ENCODE data around the gene SLC35G6. TPM values are rescaled to one million over a fixed set of nuclear protein-coding genes. Genes with fewer than 3 reads are reported as not detected.
A peak's percentile ranks its signal among the peaks of the same experiment; 100 is the strongest.
"Not testable (repeated sequence)": the region's sequence is repeated elsewhere in the genome, so short reads cannot be mapped to it uniquely, and the experiment has no call there.

Gene SLC35G6
- polyA plus RNA-seq, 3 donors, result 0.20 to 0.67 (median 0.52) TPM

DNA sequence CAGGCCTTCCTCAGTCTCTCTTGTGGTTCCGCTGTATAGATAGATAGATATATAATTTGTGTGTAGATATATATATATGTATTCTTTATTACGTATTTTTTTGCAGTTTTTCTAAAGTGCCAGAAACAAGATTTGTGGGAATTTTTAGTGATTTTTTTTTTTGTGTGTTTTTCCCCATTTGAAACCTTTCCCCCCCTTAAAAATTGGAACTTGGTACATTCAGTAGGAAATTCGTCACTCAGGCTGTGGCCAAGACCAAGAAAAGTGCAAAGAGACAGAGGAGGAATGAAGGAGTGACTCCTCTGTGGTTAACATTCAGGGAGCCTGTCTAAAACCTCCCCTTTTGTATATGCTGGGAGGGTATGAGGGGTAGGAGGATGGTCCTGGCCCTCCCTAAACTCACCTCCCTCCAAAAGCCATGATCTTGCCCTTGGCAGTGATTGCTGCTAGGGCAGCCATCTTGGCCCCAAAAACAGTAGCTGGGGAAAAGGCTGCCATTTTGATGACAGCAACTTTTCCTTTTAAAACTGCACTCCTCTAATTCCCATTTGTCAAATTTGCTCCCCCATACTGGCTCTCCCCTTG lies 21.2 kb upstream of the SLC35G6 start:
- DNase-seq, result no peak

DNA sequence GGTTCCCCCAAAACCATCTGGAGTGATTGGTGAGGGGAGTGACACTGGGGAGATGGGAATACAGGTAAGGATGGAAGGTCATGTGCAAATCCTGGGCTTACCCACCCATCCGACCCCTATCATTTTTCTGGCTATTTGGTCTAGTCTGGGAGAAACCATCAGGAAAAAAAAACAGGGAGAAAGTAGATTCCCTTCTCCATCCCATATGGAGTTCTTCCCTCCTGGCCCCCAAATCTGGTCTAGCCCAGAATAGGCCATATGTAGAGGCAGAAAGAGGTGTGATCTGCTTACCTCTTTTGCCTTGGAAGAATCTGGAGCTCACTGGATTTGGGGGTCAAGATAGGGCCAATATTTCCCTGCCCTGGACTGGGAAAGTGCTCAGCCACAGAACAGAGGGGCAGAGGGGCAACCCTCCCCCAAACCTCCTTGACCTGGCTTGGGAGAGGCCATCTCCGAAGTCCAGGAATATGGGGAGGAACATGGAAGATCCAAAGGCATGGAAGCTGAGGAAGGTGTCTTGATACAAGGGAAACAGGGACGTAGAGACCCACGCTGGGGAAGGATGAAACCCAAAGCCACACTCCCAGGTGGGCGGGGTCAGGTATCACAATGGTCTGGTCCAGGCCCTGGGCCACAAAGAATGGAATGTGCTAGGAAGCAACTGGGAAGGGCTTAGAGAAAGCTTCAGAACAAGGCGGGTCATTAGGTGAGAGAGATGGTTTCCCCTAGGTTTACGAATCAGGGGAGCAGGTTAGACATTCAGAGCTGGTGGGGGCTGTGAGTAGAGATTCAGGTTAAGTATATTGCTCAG lies 20.2 kb upstream of the SLC35G6 start:
- DNase-seq, result no peak

DNA sequence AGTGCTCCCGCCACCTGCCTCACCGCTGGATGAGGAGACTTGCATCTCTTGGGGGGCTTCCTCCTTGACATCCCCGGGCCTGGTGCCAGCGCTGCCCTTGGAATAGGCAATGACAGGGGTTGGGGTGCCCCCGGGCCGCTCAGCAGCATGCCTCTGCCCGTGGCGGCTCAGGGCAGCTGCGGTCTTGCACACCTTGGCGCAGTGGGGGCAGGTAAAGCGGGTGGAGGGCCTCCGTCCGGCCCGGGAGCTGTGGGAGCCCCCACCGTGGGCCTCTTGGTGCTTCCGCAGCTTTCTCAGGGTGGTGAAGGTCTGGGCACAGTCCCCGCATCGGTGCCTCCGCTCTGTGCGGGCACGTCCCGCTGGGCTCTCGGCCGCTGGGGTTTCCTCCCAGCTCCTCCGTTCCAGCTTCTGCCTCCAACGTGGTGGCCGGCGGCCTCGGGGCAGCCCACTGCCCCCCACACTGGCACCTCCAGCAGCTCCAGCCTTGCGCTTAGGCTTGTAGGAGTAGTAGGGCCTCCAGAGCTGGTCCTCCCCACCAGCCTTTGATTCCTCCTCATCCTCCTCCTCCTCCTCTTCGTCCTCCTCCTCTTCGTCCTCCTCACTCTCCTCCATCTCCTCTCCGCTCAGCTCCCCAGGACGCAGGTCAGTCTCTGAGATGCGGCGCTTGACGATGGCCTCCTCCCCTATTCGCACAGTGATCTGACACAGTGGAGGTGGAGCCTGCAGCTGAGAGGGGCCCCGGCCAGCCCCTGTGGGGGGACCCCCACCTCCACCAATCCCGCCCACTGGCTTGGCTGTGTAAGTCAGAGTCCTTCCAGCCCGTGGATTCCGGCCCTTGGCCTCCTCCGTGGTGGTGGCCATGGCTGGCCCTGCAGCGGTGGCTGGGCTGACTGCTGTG lies 18.5 kb upstream of the SLC35G6 start:
- DNase-seq, result no peak

DNA sequence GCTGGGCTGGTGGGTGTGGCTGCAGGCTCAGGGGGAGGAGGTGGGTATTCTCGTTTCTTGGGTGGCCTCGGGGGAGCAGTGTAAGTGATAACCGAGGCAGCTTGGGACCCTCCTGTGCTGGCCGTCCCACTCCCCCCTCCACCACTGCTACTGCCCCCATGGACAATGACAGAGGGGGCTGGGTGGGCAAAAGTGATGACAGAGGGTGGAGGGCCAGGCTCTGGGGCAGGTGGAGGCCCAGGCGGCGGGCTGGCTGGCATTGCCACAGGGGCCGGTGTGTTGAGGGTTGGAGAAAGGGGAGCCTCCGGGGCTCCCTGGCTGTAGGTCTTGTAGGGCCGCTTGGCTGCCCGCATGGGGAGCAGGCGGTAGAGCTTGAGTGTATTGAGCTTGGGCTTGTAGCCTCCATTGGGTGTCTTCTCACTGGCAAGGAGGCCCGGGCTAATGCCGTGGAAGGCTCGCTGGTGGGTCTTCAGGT lies 17.8 kb upstream of the SLC35G6 start:
- DNase-seq, result no peak

DNA sequence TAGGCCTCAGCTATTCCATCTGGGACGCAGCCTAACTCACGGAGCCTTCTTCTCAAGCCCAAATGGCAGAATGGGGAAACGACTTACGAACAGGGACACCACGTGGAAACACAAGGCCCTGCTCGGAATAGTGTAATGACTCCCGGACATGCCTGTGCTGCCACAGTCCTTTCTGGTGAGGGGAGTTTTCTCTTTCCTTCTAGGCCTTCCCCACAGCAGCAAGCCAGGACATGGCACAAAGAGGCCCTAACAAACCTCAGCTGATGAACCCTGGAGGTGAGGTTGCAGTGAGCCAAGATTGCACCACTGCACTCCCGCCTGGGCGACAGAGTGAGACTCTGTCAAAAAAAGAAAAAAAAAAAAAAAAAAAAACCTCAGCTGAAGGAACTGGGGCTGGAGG lies 17.2 kb upstream of the SLC35G6 start:
- no peak for DNase-seq

DNA sequence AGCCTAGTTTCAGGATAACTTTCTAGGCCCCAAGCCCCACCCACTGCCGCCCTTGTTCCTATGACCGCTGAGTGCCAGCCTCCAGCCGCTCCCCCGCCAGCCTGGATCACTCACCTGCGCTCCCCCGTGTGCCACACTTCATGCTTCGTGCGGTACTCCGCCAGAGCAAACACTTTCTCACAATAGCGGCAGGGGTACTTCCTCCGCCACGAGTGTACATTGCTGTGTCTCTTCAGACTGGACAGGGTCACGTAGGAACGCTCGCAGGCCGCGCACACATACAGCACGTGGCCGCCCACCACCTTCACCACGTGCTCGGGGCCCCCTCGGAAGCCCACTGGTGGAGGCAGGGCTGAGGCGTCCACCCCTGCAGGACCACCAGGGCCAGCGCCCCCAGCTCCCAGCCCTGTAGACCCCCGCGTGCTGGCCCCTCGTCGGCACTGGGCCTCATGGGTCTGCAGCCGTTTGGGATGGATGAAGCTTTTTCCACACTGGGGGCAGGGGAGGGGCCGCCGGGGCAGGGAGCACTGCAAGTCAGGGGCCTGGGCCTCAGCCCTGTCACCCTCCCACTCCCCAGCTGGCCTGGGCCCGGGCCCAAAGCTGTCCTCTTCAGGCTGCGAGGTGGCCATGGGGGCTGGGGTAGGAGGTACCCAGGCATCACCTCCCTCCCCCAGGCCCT lies 15.5 kb upstream of the SLC35G6 start:
- DNase-seq, result peak; percentile 46

DNA sequence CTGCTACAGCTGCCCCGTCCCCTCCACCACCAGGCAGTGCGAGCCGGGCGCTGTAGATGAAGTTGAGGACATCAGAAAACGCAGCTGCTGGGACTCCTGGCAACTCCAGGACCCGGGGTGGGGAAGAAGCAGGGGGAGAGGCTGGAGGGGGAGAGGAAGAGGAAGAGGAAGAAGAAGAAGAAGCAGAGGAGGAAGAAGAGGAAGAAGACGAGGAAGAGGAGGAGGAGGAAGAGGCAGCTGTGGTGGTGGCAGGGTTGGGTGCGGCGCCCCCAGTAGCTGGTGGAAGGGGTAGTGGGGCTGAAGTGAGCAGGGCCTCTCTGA lies 15.0 kb upstream of the SLC35G6 start:
- no peak for DNase-seq

DNA sequence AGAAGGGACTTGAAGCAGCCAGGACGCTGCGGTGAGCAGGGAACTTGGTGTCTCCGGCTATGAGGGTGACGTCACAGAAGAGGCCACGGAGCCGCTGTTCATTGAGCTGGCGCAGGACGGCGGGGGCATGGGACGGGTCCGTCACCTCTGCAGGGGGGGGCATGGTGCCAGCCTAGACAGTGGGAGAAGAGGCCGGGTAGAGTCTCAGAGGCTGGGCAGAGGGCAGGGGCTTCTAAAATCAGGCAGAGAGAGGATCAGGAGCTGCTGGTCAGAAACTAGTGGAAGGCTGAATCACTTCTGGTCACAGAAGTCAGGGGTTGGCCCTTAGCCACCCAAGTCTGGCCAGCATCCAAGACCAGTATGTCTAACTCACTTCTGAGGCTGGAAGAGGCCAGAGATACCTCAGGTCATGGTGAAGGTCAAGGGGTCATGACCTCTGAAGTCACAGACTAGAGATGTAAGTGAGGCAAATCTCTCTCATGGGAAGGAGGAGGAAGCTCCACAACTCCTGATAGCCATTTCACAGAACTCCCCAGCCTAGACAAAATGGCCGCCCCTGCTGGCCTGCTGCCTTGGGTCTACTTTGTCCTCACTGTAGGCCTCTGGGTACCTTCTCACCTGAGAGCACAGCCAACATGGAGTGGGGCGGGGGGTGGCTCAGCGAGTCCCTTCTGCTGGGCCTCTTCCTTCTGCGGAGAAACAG lies 14.5 kb upstream of the SLC35G6 start:
- no peak for DNase-seq

DNA sequence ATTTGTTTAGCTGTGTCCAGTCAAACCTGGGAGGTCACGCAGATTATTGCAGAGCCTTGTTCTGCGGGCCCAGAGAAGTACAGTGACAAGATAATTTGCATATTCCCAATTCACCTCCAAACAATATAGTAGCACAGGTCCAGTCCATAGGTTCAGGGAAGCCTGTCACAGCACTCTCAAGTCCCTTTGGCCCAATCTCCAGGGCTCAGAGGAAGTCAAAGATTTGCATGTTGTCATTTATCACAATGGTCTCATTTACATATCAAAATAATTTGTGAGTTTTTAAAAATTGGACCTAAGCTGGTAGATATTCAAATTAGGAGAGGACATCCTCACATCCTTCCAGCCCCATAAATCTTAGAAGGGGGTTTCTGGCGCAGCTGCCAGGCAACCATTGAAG lies 13.7 kb upstream of the SLC35G6 start:
- no peak for DNase-seq

DNA sequence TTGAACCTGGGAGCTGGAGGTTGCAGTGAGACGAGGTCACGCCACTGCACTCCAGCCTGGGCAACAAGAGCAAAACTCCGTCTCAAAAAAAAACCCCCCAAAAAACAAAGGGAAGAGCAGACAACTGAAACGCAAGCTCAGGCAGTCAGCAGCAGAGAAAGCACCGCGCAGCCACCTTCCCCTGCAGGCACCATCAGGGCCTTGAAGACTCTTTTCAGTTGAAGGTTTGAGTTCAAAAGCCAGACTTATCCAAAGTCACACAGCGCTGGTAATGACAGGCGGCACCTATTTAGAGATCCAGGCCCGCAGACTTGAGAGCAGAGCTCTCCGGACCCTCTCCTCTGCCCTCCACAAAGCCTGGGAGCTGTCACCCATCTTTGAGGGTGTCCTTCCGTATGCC lies 13.0 kb upstream of the SLC35G6 start:
- no peak for DNase-seq

DNA sequence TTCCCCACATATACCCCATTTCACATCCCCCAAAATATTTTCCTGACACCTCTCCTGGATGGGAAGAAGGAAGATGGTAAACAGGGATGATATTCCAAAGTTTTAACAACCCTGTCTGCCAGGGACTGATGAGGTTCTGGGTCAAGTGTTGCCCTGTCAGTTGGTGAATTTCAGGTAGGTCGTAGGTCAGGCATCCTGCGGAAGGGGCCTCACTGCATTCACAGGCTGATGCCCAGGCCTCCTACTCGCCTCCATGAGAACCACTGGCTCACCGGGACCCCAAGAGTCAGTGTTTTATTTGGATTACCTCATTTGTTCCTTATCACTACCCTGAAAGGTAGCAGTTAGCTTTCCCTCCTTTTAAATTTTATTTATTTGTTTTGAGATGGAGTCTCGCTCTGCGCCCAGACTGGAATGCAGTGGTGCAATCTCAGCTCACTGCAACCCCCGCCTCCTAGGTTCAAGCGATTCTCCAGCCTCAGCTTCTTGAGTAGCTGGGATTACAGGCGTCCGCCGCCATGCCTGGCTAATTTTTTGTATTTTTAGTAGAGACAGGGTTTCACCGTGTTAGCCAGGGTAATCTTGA lies 12.3 kb upstream of the SLC35G6 start:
- DNase-seq, result peak; percentile 42

DNA sequence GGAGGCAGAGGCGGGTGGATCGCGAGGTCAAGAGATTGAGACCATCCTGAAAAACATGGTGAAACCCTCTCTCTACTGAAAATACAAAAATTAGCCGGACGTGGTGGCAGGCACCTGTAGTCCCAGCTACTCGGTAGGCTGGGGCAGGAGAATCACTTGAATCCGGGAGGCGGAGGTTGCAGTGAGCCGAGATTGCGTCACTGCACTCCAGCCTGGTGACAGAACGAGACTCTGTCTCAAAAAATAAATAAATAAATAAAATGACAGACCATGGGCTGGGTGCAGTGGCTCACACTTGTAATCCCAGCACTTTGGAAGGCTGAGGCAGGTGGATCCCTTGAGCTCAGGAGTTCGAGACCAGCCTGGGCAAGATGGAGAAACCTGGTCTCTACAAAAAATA lies 11.4 kb upstream of the SLC35G6 start:
- DNase-seq, result not testable (repeated sequence)

DNA sequence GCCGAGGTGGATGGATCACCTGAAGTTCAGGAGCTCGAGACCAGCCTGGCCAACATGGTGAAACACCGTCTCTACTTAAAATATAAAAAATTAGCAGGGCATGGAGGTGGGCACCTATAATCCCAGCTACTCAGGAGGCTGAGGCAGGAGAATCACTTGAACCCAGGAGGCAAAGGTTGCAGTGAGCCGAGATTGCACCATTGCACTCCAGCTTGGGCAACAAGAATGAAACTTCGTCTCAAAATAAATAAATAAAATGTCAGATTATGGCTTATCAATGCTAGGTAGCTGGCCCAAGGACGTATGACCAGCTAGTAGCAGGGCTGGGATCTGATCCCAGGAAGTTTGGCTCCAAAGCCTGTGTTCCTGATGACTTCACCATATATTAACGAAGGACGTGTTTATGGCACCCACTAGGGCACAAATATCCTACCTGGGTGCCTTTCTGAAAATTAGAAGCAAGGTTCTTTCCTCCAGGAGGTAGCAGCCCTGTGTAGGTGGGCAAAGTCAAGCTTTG lies 10.7 kb upstream of the SLC35G6 start:
- DNase-seq, result not testable (repeated sequence)

DNA sequence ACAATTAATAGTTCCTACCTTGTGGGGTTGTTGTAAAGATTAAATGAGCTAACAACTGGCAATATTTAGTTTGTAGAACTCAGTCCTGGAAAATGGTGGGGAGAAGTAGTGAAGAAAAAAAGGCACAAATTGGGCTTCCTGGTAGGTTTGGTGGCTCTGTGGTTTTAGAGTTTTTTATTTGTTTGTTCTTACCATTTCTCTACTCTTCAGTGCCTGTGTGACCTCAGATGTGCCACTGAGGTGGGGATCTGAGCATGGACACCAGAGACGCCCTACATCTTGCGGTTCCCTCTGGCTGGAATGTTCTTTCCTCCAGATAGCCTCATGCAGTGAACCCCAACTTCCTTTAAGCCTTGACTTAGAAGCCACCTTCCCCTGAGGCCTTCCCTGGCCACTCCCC lies 9.5 kb upstream of the SLC35G6 start:
- no peak for DNase-seq

DNA sequence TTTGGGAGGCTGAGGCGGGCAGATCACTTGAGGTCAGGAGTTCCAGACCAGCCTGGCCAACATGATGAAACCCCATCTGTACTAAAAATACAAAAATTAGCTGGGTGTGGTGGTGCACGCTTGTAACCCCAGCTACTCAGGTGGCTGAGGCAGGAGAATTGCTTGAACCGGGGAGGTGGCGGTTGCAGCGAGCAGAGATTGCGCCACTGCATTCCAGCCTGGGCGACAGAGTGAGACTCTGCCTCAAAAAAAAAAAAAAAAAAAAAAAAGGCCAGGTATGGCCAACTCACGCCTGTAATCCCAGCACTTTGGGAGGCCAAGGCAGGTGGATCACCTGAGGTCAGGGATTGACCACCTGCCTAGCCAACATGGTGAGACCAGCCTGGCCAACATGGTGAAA lies 6.5 kb upstream of the SLC35G6 start:
- not testable (repeated sequence) for DNase-seq

DNA sequence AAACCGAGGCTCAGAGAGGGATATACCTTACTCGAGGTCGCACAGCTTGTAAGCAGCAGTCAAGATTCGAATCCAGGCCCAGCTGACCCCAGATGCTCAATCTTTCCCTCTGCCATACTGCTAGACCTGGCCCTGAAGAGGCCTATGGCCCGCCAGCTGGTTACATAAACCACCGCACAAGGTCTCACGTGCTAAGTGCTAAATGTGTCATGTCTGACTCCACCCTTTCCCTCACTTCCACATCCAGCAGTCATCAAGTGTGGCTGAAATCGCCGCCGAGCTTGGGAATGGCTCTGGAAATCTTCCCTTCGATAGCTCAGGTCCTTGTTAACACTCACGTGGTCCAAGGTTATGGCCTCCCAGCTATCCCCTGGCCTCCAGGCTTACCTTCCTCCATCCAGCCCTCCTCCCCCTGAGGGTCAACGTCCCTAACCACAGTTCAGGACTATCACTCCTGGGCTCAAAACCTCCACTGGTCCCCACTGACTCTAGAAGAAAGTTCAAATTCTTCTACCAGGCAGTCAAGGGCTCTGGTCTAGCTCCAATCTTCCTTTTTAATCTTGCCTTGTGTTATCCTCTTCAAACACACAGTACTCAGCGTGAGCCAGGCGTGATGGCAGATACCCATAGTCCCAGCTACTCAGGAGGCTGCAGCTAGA lies 5.4 kb upstream of the SLC35G6 start:
- no peak for DNase-seq

DNA sequence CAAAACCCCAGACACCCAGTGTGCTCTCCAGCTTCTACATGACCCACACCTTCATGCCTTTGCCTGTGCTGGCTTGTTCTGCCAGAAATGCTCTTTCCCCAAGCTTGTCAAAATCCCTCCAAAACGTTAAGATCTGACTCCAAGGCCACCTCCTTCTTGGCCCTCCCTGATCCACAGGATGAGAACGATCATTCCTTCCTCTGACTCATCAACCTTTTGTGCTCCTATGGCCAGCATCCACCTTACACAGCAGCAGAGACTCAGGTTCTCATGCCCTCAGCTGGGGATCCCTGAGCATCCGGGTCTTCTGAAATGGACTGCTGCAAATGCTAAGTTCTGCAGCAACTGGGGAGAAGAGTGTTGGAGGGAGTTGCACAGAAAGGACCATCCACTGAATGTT lies 4.8 kb upstream of the SLC35G6 start:
- DNase-seq, result no peak

DNA sequence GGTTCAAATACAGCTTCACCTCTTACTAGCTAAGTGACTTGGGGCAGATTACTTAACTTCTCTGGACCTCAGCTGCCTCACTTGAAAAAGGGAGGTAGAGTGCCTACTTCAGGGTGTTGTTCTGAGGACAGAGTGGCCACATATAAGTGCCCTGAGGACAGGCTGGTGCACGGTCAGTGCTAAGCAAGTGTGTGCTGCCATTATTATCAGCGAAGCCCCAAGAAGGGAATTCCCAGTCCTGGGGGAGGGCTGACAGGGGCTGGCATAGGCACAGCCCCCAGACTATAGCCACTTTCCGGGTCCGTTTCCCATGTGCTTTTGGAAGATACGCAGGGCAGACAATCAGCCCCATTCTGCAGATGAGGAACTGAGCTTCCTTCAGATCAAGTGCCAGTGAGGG lies 4.3 kb upstream of the SLC35G6 start:
- DNase-seq, result no peak

DNA sequence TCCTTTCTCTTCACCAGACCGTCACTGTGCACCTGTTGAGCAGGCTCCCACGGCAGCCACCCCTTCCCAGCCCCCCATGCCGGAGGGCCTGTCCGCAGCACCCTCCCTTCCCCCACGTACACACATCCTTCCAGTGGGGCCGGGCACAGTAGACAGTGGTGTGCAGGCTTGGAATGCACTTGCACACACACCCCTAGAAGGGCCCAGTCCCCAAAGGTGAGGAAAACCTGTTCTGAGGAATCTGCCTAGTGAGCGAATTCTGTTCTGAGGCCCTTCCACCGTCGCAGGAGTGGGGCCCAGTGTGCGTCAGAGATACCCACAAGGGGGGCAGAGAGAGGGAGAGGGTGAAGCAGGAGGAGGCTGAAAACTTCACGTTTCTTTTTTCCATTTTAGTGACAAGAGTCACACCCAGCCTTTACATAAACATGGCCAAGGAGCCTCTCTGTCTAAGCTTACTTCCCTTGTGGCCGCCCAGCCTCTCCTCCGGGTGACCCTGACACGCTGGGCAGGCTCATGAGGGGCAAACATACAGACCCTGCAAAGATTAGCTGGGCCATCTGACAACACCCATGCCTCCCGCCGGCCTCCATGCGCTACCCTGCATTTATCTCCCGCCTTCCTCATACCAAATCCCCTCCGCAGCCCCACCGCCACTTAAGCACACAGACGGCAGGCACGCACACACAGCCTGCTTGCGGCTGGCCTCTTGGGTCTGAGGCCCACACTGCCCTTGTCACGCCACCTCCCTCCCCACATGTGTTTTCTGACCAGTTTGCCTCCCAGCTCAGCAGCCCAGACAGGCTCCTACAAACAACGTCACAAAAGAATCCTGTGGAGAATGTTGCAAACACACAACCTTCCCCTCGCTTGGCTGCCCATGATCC lies 3.6 kb upstream of the SLC35G6 start:
- peak; percentile 67 for DNase-seq
